H7 (cell line): ENCODE measurements around the gene IFNG-AS1. TPM values are rescaled to one million over a fixed set of nuclear protein-coding genes. Genes with fewer than 3 reads are reported as not detected.
A peak's percentile ranks its signal among the peaks of the same experiment; 100 is the strongest.

Source experiments
- DNase-seq: peaks from one replicate; pipeline ENCODE4 v3.0.0; 2012
- H3K27me3 ChIP-seq: 2 replicates; pipeline ENCODE4 v1.6.0; 2011; ENCODE audit warnings: mild to moderate bottlenecking, low read length; ENCODE audit not compliant: control insufficient read depth, insufficient read depth
- H3K36me3 ChIP-seq: replicated peaks from 2 replicates; pipeline ENCODE4 v1.5.1; 2011; ENCODE audit warnings: low read length; ENCODE audit not compliant: control insufficient read depth, insufficient read depth
- H3K4me3 ChIP-seq: 2 replicates; pipeline ENCODE4 v1.5.1; 2011; ENCODE audit warnings: low read depth, mild to moderate bottlenecking, control low read depth, low read length, moderate library complexity; ENCODE audit not compliant: insufficient read depth
- total RNA-seq: library from RNA; depleted of rRNA; stranded (reverse); fragments of >200 nt; shearing (Covaris generic); gene quantifications from 2 replicates; pipeline ENCODE4 v1.2.3, GENCODE V29; 2014; rRNA removed

Gene IFNG-AS1
- total RNA-seq, 1 experiment from 2014 or later, result not detected

DNA sequence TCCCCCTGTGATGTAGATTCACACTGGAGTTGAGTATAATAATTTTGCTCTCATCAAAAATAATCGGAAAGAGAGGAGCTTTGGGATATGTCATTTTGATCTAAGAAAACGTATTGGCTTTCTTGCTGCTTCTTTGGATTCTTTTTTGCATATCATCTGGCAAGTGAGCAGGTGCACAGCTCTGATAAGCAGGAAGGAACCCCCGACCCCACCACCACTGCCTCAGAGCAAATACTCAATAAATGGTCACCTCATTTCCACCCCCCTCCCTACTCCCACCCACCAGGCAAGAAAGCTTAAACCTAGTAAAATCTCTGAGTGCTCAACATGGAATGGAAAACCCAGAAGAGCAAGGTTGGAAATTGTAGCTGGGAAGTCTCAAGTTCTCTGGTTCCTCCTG is 49.4 kb downstream of the IFNG-AS1 start:
- Histone ChIP-seq H3K4me3 (no peak overlapping the region), H3K27me3 (no peaks in the 10 kb centered on the region), H3K36me3 (no peaks in the 10 kb centered on the region)
- no peak for DNase-seq

DNA sequence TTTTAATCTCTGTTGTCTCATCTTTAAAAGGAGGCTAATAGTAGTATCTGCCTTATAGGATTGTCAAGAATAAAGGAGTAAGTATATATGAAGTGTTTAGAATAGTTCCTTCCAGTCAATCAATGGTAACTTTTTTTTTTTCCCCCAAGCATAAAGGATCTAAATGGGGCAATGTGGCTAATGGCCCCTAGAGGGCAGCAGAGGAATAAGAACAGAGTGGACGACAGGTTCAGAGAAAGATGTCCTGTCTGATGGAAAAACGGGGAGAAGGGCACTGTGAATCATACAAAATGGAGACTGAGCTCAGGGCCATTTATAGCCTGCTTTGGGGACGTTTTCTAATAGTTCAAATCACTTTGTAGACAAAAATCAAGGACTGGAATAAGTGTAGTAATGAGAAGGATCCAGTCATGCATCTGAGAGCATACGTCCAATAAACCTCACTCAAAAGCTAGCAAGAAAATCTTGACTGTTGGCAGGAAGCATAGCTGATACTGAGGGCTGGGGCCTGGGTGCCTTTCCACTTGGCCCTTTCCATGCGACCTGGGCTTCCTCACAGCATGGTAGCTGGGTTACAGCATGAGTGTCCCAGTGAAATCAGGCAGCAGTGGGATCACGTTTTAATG is 51.3 kb downstream of the IFNG-AS1 start:
- peak; percentile 69 for DNase-seq
- no peak overlapping the region for H3K4me3 ChIP-seq
- H3K27me3 ChIP-seq, result no peaks in the 10 kb centered on the region
- H3K36me3 ChIP-seq, result no peaks in the 10 kb centered on the region

DNA sequence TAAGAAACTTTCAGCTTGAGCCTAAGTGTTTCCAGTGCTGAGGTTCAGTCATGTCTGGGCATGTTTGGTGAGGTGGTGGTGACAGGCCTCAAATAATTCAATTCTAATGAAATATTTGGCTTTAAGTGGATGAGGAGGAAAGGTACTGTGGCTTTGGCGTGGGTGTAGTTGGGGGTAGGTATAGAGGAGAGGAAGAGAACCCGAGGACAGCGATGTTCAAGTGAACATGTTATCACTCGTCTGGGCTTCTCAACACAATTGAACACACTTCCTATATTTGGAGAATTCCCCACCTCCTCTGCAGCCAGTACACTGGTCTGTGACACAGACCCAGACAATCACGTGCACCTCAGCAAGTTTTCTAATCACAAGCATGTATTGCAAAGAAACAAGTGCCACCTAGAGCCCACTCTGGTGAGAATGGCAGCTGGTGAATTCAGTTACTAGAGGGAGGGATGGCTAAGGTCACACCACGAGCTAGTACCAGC is 53.0 kb downstream of the IFNG-AS1 start:
- H3K4me3 ChIP-seq, result no peak overlapping the region
- no peaks in the 10 kb centered on the region for H3K36me3 ChIP-seq
- DNase-seq, result no peak
- H3K27me3 ChIP-seq, result no peaks in the 10 kb centered on the region

DNA sequence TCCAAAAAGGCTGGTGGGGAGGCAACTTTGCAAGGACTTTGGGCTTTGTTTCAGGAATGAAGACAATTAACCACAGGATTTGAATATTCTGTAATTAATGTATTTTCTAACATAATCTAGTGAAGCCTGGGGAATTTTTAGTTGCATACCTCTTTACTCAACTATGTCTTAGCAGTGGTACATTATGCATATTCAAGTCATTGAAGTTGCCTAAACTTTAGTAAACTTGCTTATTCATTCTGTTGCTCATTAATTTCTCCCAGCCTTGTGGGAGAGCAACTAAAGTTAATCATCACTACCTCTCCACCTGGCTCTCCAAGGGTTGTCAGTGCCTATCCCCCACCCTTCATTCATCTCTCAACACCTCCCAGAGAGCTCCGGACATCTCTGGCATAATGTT is 54.2 kb downstream of the IFNG-AS1 start:
- Histone ChIP-seq H3K36me3 (no peaks in the 10 kb centered on the region), H3K27me3 (no peaks in the 10 kb centered on the region), H3K4me3 (no peak overlapping the region)
- DNase-seq, result no peak

DNA sequence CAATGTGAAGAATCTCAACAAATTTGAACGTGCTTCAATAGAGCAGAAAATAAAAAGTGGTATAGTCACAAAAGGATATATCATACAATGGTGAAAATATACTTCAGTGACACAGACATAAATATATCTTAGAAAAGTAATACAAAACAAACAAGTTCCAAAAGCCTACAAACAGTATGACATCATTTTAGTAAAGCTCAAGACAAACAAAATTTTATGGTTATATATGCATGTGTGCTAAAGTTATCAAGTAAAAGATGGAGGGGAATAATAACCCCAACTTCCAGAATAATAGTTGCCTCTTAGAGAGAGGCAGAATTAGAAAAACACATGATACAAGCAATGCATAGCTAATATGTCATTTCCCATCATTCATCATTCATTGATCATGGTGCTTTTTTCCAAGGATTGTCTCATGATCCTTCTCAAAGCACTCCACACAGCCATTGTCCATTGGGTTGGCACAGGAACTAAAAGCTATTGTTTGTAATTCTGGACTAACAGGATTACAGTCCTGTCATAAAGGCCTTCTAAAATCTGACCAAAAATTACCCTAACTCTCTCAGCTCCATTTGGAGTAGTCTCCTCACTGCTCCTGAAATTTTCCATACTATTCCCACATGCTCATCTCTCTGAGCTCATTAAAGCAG is 59.5 kb downstream of the IFNG-AS1 start:
- no peak for DNase-seq
- Histone ChIP-seq H3K4me3 (no peak overlapping the region), H3K27me3 (no peaks in the 10 kb centered on the region), H3K36me3 (no peaks in the 10 kb centered on the region)

DNA sequence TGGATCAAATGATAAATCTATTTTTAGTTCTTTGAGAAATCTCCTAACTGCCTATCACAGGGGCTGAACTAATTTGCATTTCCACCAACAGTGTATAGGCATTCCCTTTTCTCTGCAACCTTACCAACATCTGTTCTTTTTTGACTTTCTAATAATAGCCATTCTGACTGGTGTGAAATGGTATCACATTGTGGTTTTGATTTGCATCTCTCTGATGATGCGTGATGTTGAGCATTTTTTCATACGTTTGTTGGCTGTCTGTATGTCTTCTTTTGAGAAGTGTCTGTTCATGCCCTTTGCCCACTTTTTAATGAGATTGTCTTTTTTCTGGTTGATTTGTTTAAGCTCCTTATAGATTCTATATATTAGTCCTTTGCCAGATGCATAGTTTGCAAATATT is 67.1 kb downstream of the IFNG-AS1 start:
- Histone ChIP-seq H3K36me3 (no peaks in the 10 kb centered on the region), H3K4me3 (no peak overlapping the region), H3K27me3 (no peaks in the 10 kb centered on the region)
- no peak for DNase-seq

DNA sequence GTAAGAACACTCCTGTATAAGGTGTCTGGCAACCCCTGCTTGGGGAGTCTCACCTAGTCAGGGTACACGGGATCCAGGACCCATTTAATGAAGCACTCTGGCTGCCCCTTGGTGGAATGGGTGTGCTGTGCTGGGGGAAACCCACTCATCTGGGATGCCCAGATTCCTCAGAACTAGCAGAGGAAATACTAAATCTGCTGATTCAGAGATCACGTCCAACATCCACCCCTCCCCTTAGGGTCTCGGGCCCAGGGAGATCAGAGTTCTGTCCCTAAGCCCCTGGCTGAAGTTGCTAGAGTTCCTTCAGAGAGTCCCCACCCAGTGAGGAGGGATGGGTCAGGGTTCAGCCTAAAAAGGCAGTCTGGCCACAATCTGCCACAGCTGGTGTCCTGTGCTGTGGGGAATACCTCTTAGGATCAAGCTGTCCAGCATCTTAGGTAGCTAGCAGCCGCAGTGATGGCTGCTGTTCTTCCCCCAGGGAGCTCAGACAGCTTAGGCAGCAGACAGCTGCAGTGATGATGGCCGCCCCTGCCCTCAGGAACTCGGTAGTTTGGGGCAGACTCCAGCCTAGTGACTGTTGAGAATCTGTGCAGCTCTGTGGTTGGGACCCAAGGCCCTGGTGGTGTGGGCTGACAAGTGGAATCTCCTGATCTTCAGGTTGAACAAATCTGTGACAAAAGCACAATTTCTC is 74.8 kb downstream of the IFNG-AS1 start:
- Histone ChIP-seq H3K36me3 (no peaks in the 10 kb centered on the region), H3K27me3 (no peaks in the 10 kb centered on the region), H3K4me3 (no peak overlapping the region)
- DNase-seq, result no peak

DNA sequence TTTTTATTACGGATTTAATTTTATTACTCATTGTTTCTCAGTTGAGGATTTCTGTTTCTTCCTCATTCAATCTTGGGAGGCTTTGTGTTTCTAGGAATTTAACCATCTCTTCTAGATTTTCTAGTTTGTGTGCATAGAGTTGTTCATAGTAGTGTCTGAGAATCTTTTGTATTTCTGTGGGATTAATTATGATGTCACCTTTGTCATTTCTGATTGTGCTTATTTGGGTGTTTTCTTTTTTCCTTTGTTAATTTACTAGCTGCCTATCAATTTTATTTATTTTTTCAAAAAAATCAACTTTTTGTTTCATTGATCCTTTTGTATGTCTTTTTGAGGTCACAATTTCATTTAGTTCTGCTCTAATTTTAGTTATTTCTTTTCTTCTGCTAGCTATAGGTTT is 75.9 kb downstream of the IFNG-AS1 start:
- H3K27me3 ChIP-seq, result no peaks in the 10 kb centered on the region
- no peaks in the 10 kb centered on the region for H3K36me3 ChIP-seq
- no peak for DNase-seq
- no peak overlapping the region for H3K4me3 ChIP-seq

DNA sequence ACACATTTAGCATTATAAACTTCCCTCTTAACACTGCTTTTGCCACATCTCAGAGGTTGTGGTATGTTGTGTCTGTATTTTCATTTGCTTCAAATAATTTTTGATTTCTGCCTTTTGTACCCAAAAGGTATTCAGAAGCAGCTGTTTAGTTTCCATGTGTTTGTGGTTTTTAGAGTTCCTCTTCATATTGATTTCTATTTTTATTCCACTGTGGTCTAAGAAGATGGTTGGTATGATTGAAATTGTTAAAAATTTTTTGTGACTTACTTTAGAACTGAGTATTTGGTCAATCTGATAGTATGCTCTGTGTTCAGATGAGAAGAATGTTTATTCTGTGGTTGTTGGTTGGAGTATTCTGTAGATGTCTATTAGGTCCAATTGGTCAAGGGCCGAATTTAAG is 76.4 kb downstream of the IFNG-AS1 start:
- no peak for DNase-seq

DNA sequence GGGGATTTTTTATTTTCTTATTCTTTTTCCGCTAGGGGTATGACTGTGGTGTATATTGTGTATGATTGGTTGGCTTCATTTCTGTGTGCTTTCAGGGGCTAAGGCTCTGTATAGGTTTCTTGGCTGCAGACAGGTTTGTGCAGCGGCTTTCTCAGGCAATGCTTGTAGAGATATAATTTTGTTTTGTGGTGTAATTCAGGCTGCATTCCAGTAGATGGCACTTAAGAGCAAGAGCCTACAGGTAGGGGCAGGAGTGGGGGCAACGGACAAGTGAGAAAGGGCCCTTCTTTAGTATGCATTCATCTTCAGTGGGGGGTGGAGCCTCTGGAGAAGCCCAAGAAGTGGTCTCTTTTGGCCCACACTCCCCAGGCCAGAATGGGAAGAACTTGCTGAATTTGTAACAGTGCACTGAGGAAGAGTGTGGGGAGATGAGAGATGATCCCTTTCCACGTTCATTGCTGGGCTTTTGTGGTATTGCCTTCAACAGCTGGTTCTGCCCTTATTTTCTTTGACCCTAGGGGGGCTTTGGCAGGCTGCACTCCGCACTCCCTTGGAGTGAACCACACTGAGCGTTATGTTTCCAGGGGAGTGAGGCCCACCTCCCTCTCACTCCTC is 78.6 kb downstream of the IFNG-AS1 start:
- peak; percentile 14 for DNase-seq
- H3K27me3 ChIP-seq, result no peaks in the 10 kb centered on the region
- H3K4me3 ChIP-seq, result no peak overlapping the region
- H3K36me3 ChIP-seq, result no peaks in the 10 kb centered on the region

More for the DNA sequence above, 76.4 kb downstream of the IFNG-AS1 start:
- Histone ChIP-seq H3K27me3 (no peaks in the 10 kb centered on the region), H3K36me3 (no peaks in the 10 kb centered on the region), H3K4me3 (no peak overlapping the region)

DNA sequence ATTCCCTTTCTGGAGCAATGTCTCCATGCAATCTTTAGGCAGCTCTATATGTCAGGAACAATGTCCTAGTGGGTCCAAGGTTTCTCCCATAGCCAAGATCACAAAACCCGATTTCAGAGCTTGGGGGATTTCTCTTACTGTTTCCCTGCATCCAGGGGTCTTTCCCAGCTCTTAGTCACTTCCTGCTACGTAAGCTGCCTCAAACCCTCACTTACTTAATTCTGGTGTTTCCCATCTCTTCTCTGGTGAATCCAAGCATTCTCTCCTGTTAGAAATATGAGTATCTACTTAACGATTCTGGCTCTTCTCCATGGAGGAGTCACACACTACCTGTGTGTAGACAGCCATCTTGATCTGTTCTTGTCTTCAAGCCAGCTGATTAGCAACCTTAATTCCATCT is 80.0 kb downstream of the IFNG-AS1 start:
- no peak for DNase-seq
- Histone ChIP-seq H3K27me3 (no peaks in the 10 kb centered on the region), H3K4me3 (no peak overlapping the region), H3K36me3 (no peaks in the 10 kb centered on the region)

Other genes starting within 250 kb of the IFNG-AS1 start
- not detected in 2 replicates for gene IFNG, start 170.3 kb downstream of the IFNG-AS1 start, total RNA-seq
- not detected in 2 replicates for gene IL26, start 236.4 kb downstream of the IFNG-AS1 start, total RNA-seq